HepG2 (cell line): Measurements from ENCODE around the gene LRRC74B. TPM values are rescaled to one million over a fixed set of nuclear protein-coding genes. Genes with fewer than 3 reads are reported as not detected.

Experiments
- ATAC-seq: fragments of 200-7000 bp; cut with Tn5 transposase; 3 replicates; pipeline ENCODE4 v1.9.1; 2020; ENCODE audit warnings: mild to moderate bottlenecking, moderate library complexity
- BruUV-seq: library from RNA; stranded (reverse); fragments of 400-500 nt; replicated peaks from 2 replicates; lab custom pipeline; 2021; lab: Mats Ljungman, UMichigan
- CTCF ChIA-PET: fragments of 300-600 bp; formaldehyde crosslinking; extraction: SDS; loops from one replicate; lab custom pipeline; 2021; ENCODE audit warnings: low total read pairs, inconsistent platforms, low intra/inter-chr PET ratio; lab: Yijun Ruan, JAX
- POLR2A ChIA-PET: fragments of 350-600 bp; sonication (Branson Sonifier 250); formaldehyde crosslinking; loops from one replicate; lab custom pipeline; 2020; ENCODE audit warnings: antibody characterized with exemption, inconsistent platforms; lab: Yijun Ruan, JAX
- DNase-seq: peaks from one replicate; pipeline ENCODE4 v3.0.0-alpha.2; 2015; ENCODE audit warnings: low spot score
- FAIRE-seq: peaks from 3 replicates; lab custom pipeline; 2011; peaks lifted over from hg19 to GRCh38; lab: Jason Lieb, UNC
- H2AFZ ChIP-seq: one replicate; pipeline ENCODE4 v1.6.1; 2011; ENCODE audit warnings: low read length, inconsistent platforms
- H3K27ac ChIP-seq: fragments of 300-600 bp; 3 replicates; pipeline ENCODE4 v1.8.0; 2011; ENCODE audit warnings: mixed run types, mild to moderate bottlenecking, mixed read lengths, low read length, inconsistent platforms; ENCODE audit not compliant: insufficient read depth; ENCODE audit errors: extremely low read length
- H3K27me3 ChIP-seq, 2 experiments: fragments of 200-600 bp in 1 of 2; 2 replicates in 1 of 2; 3 replicates in 1 of 2; pipeline versions ENCODE4 v1.6.0 to v1.8.0; 2011; ENCODE audit warnings: low read length in 2 of 2, mild to moderate bottlenecking in 2 of 2, moderate library complexity in 2 of 2, inconsistent platforms in 1 of 2; ENCODE audit not compliant: insufficient read depth in 2 of 2, control insufficient read depth in 1 of 2
- H3K36me3 ChIP-seq, 2 experiments: fragments of 200-600 bp in 1 of 2; replicated peaks in 1 of 2; 2 replicates in 1 of 2; 3 replicates in 1 of 2; pipeline versions ENCODE4 v1.5.1 to v1.8.0; 2011; ENCODE audit warnings: low read length in 2 of 2, inconsistent platforms in 1 of 2; ENCODE audit not compliant: insufficient read depth in 2 of 2, control insufficient read depth in 1 of 2
- H3K4me1 ChIP-seq: 2 replicates; pipeline ENCODE4 v1.5.1; 2012; ENCODE audit warnings: low read length, inconsistent platforms; ENCODE audit not compliant: insufficient read depth
- H3K4me2 ChIP-seq: 2 replicates; pipeline ENCODE4 v1.6.0; 2011; ENCODE audit warnings: low read depth, low read length, inconsistent platforms
- H3K4me3 ChIP-seq, 3 experiments: fragments of 200-600 bp in 1 of 3; sonication (generic), shearing (Covaris generic) in 1 of 3; replicated peaks in 1 of 3; 2 replicates each; pipeline ENCODE4 v1.5.1; 2011 to 2016; ENCODE audit warnings: low read length in 3 of 3, inconsistent platforms in 2 of 3, low read depth in 2 of 3, mild to moderate bottlenecking in 2 of 3, control low read depth in 1 of 3, mixed read lengths in 1 of 3; ENCODE audit not compliant: insufficient read depth in 1 of 3
- H3K79me2 ChIP-seq: one replicate; pipeline ENCODE4 v1.6.1; 2011; ENCODE audit warnings: low read length, inconsistent platforms; ENCODE audit not compliant: insufficient read depth
- H3K9ac ChIP-seq: 2 replicates; pipeline ENCODE4 v1.6.0; 2011; ENCODE audit warnings: mild to moderate bottlenecking, low read depth, low read length, inconsistent platforms; ENCODE audit not compliant: insufficient read depth
- H3K9me3 ChIP-seq: 2 replicates; pipeline ENCODE4 v1.5.1; 2012; ENCODE audit warnings: mild to moderate bottlenecking, low read length
- H4K20me1 ChIP-seq: 2 replicates; pipeline ENCODE4 v1.6.0; 2011; ENCODE audit warnings: inconsistent platforms, mild to moderate bottlenecking, low read length, moderate library complexity; ENCODE audit not compliant: insufficient read depth
- AHR ChIP-seq: IDR thresholded peaks from 2 replicates; pipeline ENCODE4 v1.6.1; 2018; ENCODE audit warnings: missing genetic modification reagents, missing compliant biosample characterization
- BCLAF1 ChIP-seq: fragments of 450-650 bp; IDR thresholded peaks from 2 replicates; pipeline ENCODE4 v1.6.1; 2017; ENCODE audit warnings: mild to moderate bottlenecking
- IRX3 ChIP-seq: sonication (generic); formaldehyde crosslinking; IDR thresholded peaks from 2 replicates; pipeline ENCODE4 v1.8.1; 2023; ENCODE audit warnings: mild to moderate bottlenecking, low read depth, missing genetic modification reagents, borderline replicate concordance
- KDM3A ChIP-seq: IDR thresholded peaks from 2 replicates; pipeline ENCODE4 v1.6.1; 2018; ENCODE audit warnings: low read depth, missing compliant biosample characterization
- RBM39 ChIP-seq: fragments of 200-400 bp; formaldehyde crosslinking; IDR thresholded peaks from one replicate; pipeline ENCODE4 v1.6.1; 2018; ENCODE audit warnings: antibody characterized with exemption, mild to moderate bottlenecking, low read depth, low read length; ENCODE audit not compliant: poor library complexity, severe bottlenecking
- WGBS: methylation state at CpG from one replicate; pipeline ENCODE4 v1.1.6; 2017; ENCODE audit warnings: low lambda C conversion rate; 5-methylcytosine and 5-hydroxymethylcytosine counted together
- in situ Hi-C: cut with HindIII; loops from 2 replicates; pipeline ENCODE4 v1.10.0; 2017; ENCODE audit warnings: low pct_unique_long_range_greater_than_20kb; ENCODE audit not compliant: extremely low pct_ligation_motif_present
- intact Hi-C: fragments of 100-400 bp; cut with micrococcal nuclease; formaldehyde crosslinking; loops from one replicate; pipeline ENCODE4 v1.10.0; 2022; ENCODE audit not compliant: unreplicated experiment
- polyA plus RNA-seq, 8 experiments: library from polyadenylated mRNA; depleted of rRNA in 3 of 8; stranded (reverse) in 7 of 8; unstranded in 1 of 8; fragments of >200 nt; fragmentation: Illumina TruSeq in 4 of 8; extraction: Trizol in 4 of 8; gene quantifications; 2 replicates each; pipeline versions ENCODE4 v1.2.1 to v1.2.3, GENCODE V29; 2011 to 2016; ENCODE audit warnings: low read depth in 4 of 8, missing spikeins in 1 of 8, mixed read lengths in 1 of 8; ENCODE audit not compliant: insufficient read depth in 1 of 8
- total RNA-seq, 5 experiments: library from RNA; depleted of rRNA; stranded (reverse); fragments of >200 nt; fragmentation: Illumina TruSeq; extraction: Trizol; gene quantifications; 2 replicates each; pipeline ENCODE4 v1.2.3, GENCODE V29; 2016; ENCODE audit warnings: low read depth in 1 of 5

The LRRC74B gene
- total and polyA plus RNA-seq, 2 of the 13 experiments (the other 11 are each of a cell fraction or from before 2014, with no cell fraction given): not detected

GRCh38 chr22:21099578-21099977, 53.8 kb downstream of the LRRC74B start (continued):
- TF ChIP-seq BCLAF1: no peak

- Histone ChIP-seq H3K79me2 (no peaks in the 10 kb centered on the region), H3K27ac (no peak overlapping the region), H3K4me2 (no peak overlapping the region), H3K9me3 (no peaks in the 10 kb centered on the region), H3K4me1 (no peaks in the 10 kb centered on the region), H4K20me1 (no peaks in the 10 kb centered on the region), H3K4me3 (no peak overlapping the region), H3K9ac (no peak overlapping the region), H2AFZ (no peak overlapping the region), H3K27me3 (peaks cover 1 to 13% of the 10 kb centered on the region in 2 experiments; a peak in 3 of 5 replicates), H3K36me3 (no peaks in the 10 kb centered on the region)
- DNase-seq: no peak
- TF ChIP-seq IRX3 (CRISPR knock-in tag) (no peak), KDM3A (no peak), RBM39 (no peak), AHR (CRISPR knock-in tag) (no peak)
- CTCF ChIA-PET: no interaction called here
- BruUV-seq: no TSS peak
- in situ Hi-C loops: no loop called here
- FAIRE-seq: no peak
- WGBS: 19% methylated on average over 7 of the region's 7 CpGs
- intact Hi-C loops: no loop called here
- no peak for ATAC-seq
- POLR2A ChIA-PET: no interaction called here
Observed at GRCh38 chr22:21100149-21101032, 54.6 kb downstream of the LRRC74B start.
